ENCODE data around the gene ARMC9.
A peak's percentile ranks its signal among the peaks of the same experiment; 100 is the strongest.

The ARMC9 gene

DNA sequence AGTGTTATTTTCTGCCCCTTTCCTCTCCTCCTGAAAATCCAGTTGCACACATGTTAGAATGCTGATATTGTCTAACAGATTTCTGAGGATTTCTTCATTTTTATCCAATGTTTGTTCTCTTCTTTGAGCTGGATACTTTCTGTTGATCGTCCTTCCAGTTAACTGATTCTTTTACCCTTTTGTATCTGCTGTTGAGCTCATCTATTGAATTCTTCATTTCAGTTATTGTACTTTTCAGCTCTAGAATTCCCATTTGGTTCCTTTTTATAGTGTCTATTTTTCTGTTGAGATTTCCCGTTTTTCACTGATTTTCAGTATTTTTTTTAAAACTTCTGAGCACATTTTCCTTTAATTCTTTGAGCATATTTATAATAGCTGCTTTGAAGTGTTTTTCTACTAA lies 119.1 kb downstream of the ARMC9 start:
- Histone ChIP-seq H4K8ac (ENCODE audit: low read depth, low read length) (no peak overlapping the region), H3K9ac (ENCODE audit: low read depth, low read length, poor library complexity) (no peak overlapping the region), H3K27me3 (ENCODE audit: control insufficient read depth in 3 of 3, insufficient read depth in 3 of 3, low read depth in 1 of 3, low read length in 3 of 3) (no peaks in the 10 kb centered on the region), H3K18ac (ENCODE audit: low read length) (no peak overlapping the region), H2BK5ac (ENCODE audit: low read length) (no peak overlapping the region), H3K14ac (ENCODE audit: low read length) (no peak overlapping the region), H3K4ac (ENCODE audit: low read length) (no peak overlapping the region), H2AK5ac (ENCODE audit: low read depth, low read length) (no peak overlapping the region), H3K4me2 (ENCODE audit: insufficient read depth, low read length, poor library complexity, severe bottlenecking) (no peak overlapping the region), H3K23ac (ENCODE audit: low read depth, low read length, poor library complexity) (no peak overlapping the region), H2BK12ac (ENCODE audit: low read length) (no peak overlapping the region), H3K4me1 (ENCODE audit: control insufficient read depth in 2 of 2, insufficient read depth in 1 of 2, low read depth in 1 of 2, low read length in 2 of 2) (no peaks in the 10 kb centered on the region), H4K91ac (ENCODE audit: low read depth, low read length, poor library complexity) (no peak overlapping the region), H2BK15ac (ENCODE audit: low read length) (no peak overlapping the region), H3K79me1 (ENCODE audit: low read depth, low read length) (no peaks in the 10 kb centered on the region), H2BK120ac (ENCODE audit: low read depth, low read length) (no peak overlapping the region), H3K9me3 (replicated peaks in 1 of 2; ENCODE audit: control insufficient read depth in 2 of 2, insufficient read depth in 1 of 2, low read depth in 1 of 2, low read length in 2 of 2) (peaks cover 0 to 14% of the 10 kb centered on the region in 2 donors), H3K4me3 (ENCODE audit: low read length in 2 of 2) (no peak overlapping the region), H3K36me3 (replicated peaks in 1 of 2; ENCODE audit: control insufficient read depth in 2 of 2, insufficient read depth in 2 of 2, low read length in 2 of 2) (peaks cover 7% of the 10 kb centered on the region in 2 donors), H2AFZ (ENCODE audit: low read length) (no peak overlapping the region), H3K27ac (replicated peaks; ENCODE audit: low read length) (no peak overlapping the region)
- no peak for DNase-seq (ENCODE audit: low spot score)
- WGBS, 2 donors (ENCODE audit: extremely low coverage in 2 of 2, insufficient read length in 2 of 2, insufficient replicate concordance in 1 of 2) = no CpG with 5 or more reads among the region's 2 CpGs

DNA sequence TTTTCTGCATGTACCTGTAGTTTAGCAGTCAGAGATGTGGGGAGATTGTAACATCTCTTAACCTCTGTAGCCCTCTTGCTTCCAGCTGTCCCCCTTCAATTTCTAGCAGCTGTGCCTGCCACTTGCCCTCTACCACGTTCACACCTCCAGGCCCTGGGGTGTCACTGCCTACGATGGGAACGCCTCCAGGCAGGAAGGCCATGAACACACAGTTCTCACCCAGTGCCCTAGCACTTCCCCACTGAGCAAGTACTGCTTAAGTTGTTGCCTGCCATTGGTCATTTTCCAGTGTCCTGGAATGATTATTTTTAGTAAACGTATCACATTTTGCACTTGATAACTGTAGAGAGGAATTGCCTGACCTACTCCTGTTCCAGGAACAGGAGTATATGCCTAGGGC lies 120.0 kb downstream of the ARMC9 start:
- Histone ChIP-seq H3K23ac (ENCODE audit: low read depth, low read length, poor library complexity) (no peak overlapping the region), H3K4me1 (ENCODE audit: control insufficient read depth in 2 of 2, insufficient read depth in 1 of 2, low read depth in 1 of 2, low read length in 2 of 2) (peaks cover 0 to 3% of the 10 kb centered on the region in 2 donors), H4K8ac (ENCODE audit: low read depth, low read length) (no peak overlapping the region), H3K36me3 (replicated peaks in 1 of 2; ENCODE audit: control insufficient read depth in 2 of 2, insufficient read depth in 2 of 2, low read length in 2 of 2) (peaks cover 7% of the 10 kb centered on the region in 2 donors), H3K27me3 (ENCODE audit: control insufficient read depth in 3 of 3, insufficient read depth in 3 of 3, low read depth in 1 of 3, low read length in 3 of 3) (no peaks in the 10 kb centered on the region), H2AFZ (ENCODE audit: low read length) (no peak overlapping the region), H3K79me1 (ENCODE audit: low read depth, low read length) (no peaks in the 10 kb centered on the region), H2BK12ac (ENCODE audit: low read length) (no peak overlapping the region), H3K4me3 (ENCODE audit: low read length in 2 of 2) (no peak overlapping the region), H2BK15ac (ENCODE audit: low read length) (no peak overlapping the region), H3K4me2 (ENCODE audit: insufficient read depth, low read length, poor library complexity, severe bottlenecking) (no peak overlapping the region), H3K9ac (ENCODE audit: low read depth, low read length, poor library complexity) (no peak overlapping the region), H3K14ac (ENCODE audit: low read length) (no peak overlapping the region), H2AK5ac (ENCODE audit: low read depth, low read length) (no peak overlapping the region), H3K18ac (ENCODE audit: low read length) (no peak overlapping the region), H3K4ac (ENCODE audit: low read length) (no peak overlapping the region), H2BK120ac (ENCODE audit: low read depth, low read length) (no peak overlapping the region), H2BK5ac (ENCODE audit: low read length) (peak overlapping the region; percentile 69), H4K91ac (ENCODE audit: low read depth, low read length, poor library complexity) (no peak overlapping the region), H3K27ac (replicated peaks; ENCODE audit: low read length) (no peak overlapping the region), H3K9me3 (replicated peaks in 1 of 2; ENCODE audit: control insufficient read depth in 2 of 2, insufficient read depth in 1 of 2, low read depth in 1 of 2, low read length in 2 of 2) (peaks cover 0 to 14% of the 10 kb centered on the region in 2 donors)
- no peak for DNase-seq (ENCODE audit: low spot score)
- no CpG with 5 or more reads among the region's 4 CpGs for WGBS, 2 donors (ENCODE audit: extremely low coverage in 2 of 2, insufficient read length in 2 of 2, insufficient replicate concordance in 1 of 2)

DNA sequence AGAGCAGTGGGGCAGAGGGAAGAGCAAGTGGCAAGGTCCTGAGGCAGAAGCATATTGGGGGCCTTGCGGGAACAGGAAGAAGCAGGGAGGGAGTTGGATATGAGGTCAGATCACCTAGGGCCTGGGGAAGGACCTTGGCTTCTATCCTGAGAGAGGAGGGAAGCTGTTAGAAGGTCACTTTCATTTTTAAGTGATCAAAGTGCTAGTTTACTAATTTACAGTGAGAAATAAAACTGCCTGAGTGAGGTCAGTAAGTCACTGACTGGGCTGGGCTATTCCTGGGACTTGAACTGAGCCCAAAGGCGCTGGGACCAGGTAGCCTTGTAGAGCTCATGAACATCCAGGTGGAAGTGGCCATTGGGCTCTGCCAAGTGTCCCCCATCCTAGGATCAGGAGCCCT lies 120.5 kb downstream of the ARMC9 start:
- H3K4me1 ChIP-seq (ENCODE audit: control insufficient read depth in 2 of 2, insufficient read depth in 1 of 2, low read depth in 1 of 2, low read length in 2 of 2) = peaks cover 0 to 3% of the 10 kb centered on the region in 2 donors
- H3K27ac ChIP-seq (replicated peaks; ENCODE audit: low read length) = no peak overlapping the region
- no peak overlapping the region for H4K91ac ChIP-seq (ENCODE audit: low read depth, low read length, poor library complexity)
- WGBS, 2 donors (ENCODE audit: extremely low coverage in 2 of 2, insufficient read length in 2 of 2, insufficient replicate concordance in 1 of 2) = no CpG with 5 or more reads among the region's 2 CpGs
- no peak overlapping the region for H4K8ac ChIP-seq (ENCODE audit: low read depth, low read length)
- H2BK5ac ChIP-seq (ENCODE audit: low read length) = peak overlapping the region; percentile 69
- H2BK12ac ChIP-seq (ENCODE audit: low read length) = no peak overlapping the region
- H2BK15ac ChIP-seq (ENCODE audit: low read length) = no peak overlapping the region
- no peak overlapping the region for H3K4ac ChIP-seq (ENCODE audit: low read length)
- no peak overlapping the region for H3K4me3 ChIP-seq (ENCODE audit: low read length in 2 of 2)
- peaks cover 7% of the 10 kb centered on the region in 2 donors for H3K36me3 ChIP-seq (replicated peaks in 1 of 2; ENCODE audit: control insufficient read depth in 2 of 2, insufficient read depth in 2 of 2, low read length in 2 of 2)
- H3K18ac ChIP-seq (ENCODE audit: low read length) = no peak overlapping the region
- H3K14ac ChIP-seq (ENCODE audit: low read length) = no peak overlapping the region
- DNase-seq (ENCODE audit: low spot score) = no peak
- H3K4me2 ChIP-seq (ENCODE audit: insufficient read depth, low read length, poor library complexity, severe bottlenecking) = no peak overlapping the region
- no peak overlapping the region for H2AK5ac ChIP-seq (ENCODE audit: low read depth, low read length)
- no peaks in the 10 kb centered on the region for H3K27me3 ChIP-seq (ENCODE audit: control insufficient read depth in 3 of 3, insufficient read depth in 3 of 3, low read depth in 1 of 3, low read length in 3 of 3)
- peaks cover 0 to 14% of the 10 kb centered on the region in 2 donors for H3K9me3 ChIP-seq (replicated peaks in 1 of 2; ENCODE audit: control insufficient read depth in 2 of 2, insufficient read depth in 1 of 2, low read depth in 1 of 2, low read length in 2 of 2)
- no peaks in the 10 kb centered on the region for H3K79me1 ChIP-seq (ENCODE audit: low read depth, low read length)
- no peak overlapping the region for H3K23ac ChIP-seq (ENCODE audit: low read depth, low read length, poor library complexity)
- H2BK120ac ChIP-seq (ENCODE audit: low read depth, low read length) = no peak overlapping the region
- no peak overlapping the region for H2AFZ ChIP-seq (ENCODE audit: low read length)
- H3K9ac ChIP-seq (ENCODE audit: low read depth, low read length, poor library complexity) = no peak overlapping the region

DNA sequence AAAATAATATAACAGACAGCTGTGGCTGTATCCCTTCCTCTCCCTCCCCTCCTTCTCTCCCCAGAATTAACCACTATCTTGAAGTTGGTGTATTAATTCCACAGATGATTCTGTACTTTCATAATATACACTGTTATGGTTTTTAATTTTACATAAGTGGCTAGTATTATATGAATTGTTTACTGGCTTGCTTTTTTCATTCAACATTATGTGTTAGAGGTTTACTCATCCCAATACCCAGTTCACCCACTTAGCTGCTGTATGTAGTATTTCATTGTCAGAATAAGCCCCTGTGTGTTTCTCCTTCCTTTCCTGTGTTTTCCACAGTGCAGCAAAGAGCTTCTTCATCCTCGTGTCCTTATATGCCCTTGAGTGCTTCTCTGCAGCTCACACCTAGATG lies 121.4 kb downstream of the ARMC9 start:
- no peak overlapping the region for H3K4me3 ChIP-seq (ENCODE audit: low read length in 2 of 2)
- no peak for DNase-seq (ENCODE audit: low spot score)
- H3K9ac ChIP-seq (ENCODE audit: low read depth, low read length, poor library complexity) = no peak overlapping the region
- H3K36me3 ChIP-seq (replicated peaks in 1 of 2; ENCODE audit: control insufficient read depth in 2 of 2, insufficient read depth in 2 of 2, low read length in 2 of 2) = peaks cover 7% of the 10 kb centered on the region in 2 donors
- no peaks in the 10 kb centered on the region for H3K79me1 ChIP-seq (ENCODE audit: low read depth, low read length)
- no CpG with 5 or more reads among the region's 1 CpG for WGBS, 2 donors (ENCODE audit: extremely low coverage in 2 of 2, insufficient read length in 2 of 2, insufficient replicate concordance in 1 of 2)
- H2BK120ac ChIP-seq (ENCODE audit: low read depth, low read length) = no peak overlapping the region
- no peak overlapping the region for H3K27ac ChIP-seq (replicated peaks; ENCODE audit: low read length)
- no peaks in the 10 kb centered on the region for H3K27me3 ChIP-seq (ENCODE audit: control insufficient read depth in 3 of 3, insufficient read depth in 3 of 3, low read depth in 1 of 3, low read length in 3 of 3)
- no peak overlapping the region for H2BK5ac ChIP-seq (ENCODE audit: low read length)
- no peak overlapping the region for H2AFZ ChIP-seq (ENCODE audit: low read length)
- no peak overlapping the region for H3K14ac ChIP-seq (ENCODE audit: low read length)
- peaks cover 0 to 3% of the 10 kb centered on the region in 2 donors for H3K4me1 ChIP-seq (ENCODE audit: control insufficient read depth in 2 of 2, insufficient read depth in 1 of 2, low read depth in 1 of 2, low read length in 2 of 2)
- H3K4ac ChIP-seq (ENCODE audit: low read length) = no peak overlapping the region
- H3K4me2 ChIP-seq (ENCODE audit: insufficient read depth, low read length, poor library complexity, severe bottlenecking) = no peak overlapping the region
- H2BK15ac ChIP-seq (ENCODE audit: low read length) = no peak overlapping the region
- H3K18ac ChIP-seq (ENCODE audit: low read length) = no peak overlapping the region
- no peak overlapping the region for H4K8ac ChIP-seq (ENCODE audit: low read depth, low read length)
- H3K9me3 ChIP-seq (replicated peaks in 1 of 2; ENCODE audit: control insufficient read depth in 2 of 2, insufficient read depth in 1 of 2, low read depth in 1 of 2, low read length in 2 of 2) = peaks cover 0 to 14% of the 10 kb centered on the region in 2 donors
- no peak overlapping the region for H3K23ac ChIP-seq (ENCODE audit: low read depth, low read length, poor library complexity)
- H2BK12ac ChIP-seq (ENCODE audit: low read length) = no peak overlapping the region
- H4K91ac ChIP-seq (ENCODE audit: low read depth, low read length, poor library complexity) = no peak overlapping the region
- H2AK5ac ChIP-seq (ENCODE audit: low read depth, low read length) = no peak overlapping the region
